ENCODE results near the gene FH.

Gene FH

GRCh38 chr1:241453732-241454131 is 65.8 kb downstream of the FH start:
- no peak for DNase-seq

GRCh38 chr1:241451956-241452355 is 67.6 kb downstream of the FH start:
- DNase-seq, result no peak
